ENCODE data around the gene SMG6.

Gene SMG6

GRCh38 chr17:2056206-2057174 is 247.1 kb downstream of the SMG6 start:
- DNase-seq, result peak; percentile 82

DNA sequence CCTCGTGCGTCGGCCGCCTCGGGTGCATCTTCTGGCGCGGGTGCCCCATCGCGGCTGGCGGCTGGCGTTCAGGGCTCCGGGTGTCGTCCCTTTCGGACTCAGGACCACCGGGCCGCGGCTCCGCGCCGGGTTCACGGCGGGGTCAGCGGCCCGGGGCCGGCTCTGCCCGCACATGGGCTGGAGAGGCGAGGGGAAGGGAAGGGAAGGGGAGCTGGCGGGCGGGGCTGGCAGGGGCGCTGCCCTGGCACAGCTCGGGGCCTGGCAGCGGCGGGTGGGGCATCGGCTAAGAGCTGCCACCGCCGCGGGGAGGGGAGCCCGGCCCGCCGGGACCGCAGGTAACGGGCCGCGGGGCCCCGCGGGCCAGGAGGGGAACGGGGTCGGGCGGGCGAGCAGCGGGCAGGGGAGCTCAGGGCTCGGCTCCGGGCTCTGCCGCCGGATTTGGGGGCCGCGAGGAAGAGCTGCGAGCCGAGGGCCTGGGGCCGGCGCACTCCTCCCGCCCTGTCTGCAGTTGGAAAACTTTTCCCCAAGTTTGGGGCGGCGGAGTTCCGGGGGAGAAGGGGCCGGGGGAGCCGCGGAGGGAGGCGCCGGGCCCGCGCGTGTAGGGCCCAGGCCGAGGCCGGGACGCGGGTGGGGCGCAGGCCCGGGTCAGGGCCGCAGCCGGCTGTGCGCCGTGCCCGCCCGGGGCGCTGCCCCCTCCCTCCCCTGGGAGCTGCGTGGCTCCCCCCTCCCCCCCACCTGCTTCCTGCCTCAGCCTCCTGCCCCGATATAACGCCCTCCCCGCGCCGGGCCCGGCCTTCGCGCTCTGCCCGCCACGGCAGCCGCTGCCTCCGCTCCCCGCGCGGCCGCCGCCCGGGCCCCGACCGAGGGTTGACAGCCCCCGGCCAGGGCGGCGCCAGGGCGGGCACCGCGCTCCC is 248.0 kb downstream of the SMG6 start:
- peak; percentile 81 for DNase-seq

GRCh38 chr17:2054512-2055291 is 248.9 kb downstream of the SMG6 start, which contains the start of gene HIC1:
TSS of gene HIC1 (plus strand) at chr17:2055103. CDS start at chr17:2056691, 1,588 bp downstream.
- peak; percentile 94 for DNase-seq

DNA sequence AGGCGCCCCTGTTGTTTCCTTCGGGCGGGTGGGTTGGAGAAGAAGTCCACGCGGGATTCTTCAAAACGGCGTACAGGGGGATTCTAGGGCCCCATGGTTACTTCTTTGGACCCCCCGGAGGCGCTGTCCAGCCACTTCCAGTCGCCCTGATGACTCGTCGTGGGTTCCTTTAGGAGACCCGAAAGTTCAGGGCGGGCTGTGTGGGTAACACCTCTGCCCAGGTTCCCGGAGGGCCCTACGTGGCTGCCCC is 249.4 kb downstream of the SMG6 start:
- peak; percentile 87 for DNase-seq

DNA sequence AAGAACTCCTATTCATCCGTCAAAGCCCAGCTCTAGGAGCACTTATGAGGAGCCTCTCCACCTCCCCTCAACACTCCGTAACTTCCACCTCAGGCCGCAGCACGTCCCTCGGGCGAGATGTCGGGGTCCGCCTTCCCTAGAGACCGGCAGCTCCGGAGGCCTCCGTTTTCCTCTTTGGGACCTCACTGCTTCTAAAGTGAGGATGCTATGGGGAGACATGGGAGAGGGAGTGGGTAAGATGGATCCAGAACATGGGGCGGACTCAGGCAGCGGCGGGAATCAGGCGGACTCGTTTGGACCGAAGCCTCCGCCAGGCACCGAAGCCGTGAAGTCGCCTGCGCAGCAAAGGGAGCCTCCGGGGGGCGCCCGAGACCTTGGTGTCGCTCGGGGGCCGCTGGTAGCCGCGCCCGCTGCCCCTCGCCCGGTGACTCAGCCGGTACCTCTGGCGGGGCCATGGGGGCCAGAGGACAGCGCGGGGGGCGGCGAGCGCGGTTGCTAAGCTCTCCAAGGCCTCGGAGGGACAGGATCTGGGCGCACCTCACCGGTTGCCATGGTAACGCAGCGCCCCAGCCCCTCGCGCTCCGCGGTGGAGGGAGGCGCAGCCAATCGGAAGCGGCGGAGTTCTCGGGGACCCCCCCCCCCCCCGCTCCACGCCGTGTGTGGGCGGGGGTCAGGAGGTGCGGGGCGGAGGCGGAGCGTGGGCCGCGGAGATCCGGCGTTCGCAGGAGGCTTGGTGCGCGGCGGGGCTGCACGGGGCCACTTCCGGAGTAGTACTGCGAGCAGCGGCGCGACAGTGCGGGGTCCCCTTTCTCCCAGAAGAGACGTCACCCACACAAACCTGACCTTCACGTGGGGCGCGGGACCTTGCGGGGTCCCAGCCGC is 250.0 kb downstream of the SMG6 start:
- peak; percentile 92 for DNase-seq

DNA sequence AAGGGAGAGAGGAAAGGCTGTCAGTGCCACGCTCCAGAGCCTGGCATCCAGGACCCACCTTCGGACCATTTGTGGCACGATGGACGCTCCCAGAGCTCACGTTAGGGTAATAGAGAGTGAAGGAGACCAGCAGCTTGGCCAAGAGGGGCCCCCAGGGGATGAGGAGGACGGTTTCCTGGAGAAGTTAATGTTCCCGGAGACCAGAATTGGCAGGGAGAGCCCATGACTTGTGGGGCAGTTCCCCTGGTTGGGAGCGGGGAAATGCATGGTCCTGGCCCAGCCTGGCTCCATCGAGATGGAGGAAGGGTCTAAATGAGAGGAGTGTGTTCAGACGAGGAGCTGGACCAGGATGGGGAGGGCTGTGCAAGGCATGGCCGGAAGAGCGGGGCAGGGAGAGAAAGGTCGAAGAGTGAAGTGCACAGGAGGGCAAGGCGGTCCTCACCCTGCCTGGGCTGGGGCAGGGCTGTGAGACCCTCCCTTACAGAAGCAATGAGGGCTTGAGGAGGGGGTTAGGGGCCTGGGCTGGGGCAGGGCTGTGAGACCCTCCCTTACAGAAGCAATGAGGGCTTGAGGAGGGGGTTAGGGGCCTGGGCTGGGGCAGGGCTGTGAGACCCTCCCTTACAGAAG is 251.5 kb downstream of the SMG6 start:
- no peak for DNase-seq

DNA sequence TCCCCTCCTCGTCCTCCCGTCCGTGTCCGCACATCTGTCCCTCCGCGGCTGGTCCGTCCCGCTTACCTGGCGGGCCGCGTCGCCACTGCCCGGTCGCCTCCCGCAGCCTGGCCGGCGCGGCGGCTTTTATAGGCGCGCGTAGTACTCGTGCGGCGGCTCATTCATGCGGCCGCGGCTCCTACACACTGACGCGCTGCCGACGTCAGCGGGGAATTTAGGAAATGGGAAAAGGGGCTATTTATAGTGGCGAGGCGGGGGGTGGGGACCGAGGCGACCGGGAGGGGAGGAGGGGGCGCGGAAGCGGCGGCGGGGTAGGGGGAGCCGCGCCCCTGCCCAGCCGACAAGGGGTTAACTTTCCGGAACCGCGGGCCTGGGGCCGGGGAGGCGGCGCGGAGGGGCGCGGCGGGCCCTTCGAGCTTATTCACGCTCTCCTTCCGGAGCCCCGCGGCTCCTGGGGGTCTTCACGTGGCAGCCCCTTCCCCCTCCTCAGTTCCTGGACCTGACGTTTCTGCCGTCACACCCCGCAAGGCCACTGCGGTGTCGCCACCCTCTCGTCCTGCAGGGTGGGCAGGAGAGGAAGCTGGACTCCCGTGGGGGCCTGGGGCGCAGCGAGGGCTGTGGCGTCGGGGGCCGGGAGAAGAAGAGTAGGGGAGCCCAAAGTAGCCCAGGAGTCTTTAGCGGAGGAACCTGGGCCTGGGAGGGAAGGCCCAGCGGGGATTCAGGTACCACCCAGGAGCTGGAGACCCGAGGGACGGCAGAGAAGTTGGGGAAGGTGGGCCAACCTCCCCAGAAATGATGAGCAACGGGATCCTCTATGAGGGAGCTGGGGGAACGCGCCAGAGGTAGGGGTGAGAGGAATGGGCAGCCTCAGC is 252.3 kb downstream of the SMG6 start:
- DNase-seq, result no peak

GRCh38 chr17:2050300-2051060 is 253.1 kb downstream of the SMG6 start:
- DNase-seq, result peak; percentile 90

DNA sequence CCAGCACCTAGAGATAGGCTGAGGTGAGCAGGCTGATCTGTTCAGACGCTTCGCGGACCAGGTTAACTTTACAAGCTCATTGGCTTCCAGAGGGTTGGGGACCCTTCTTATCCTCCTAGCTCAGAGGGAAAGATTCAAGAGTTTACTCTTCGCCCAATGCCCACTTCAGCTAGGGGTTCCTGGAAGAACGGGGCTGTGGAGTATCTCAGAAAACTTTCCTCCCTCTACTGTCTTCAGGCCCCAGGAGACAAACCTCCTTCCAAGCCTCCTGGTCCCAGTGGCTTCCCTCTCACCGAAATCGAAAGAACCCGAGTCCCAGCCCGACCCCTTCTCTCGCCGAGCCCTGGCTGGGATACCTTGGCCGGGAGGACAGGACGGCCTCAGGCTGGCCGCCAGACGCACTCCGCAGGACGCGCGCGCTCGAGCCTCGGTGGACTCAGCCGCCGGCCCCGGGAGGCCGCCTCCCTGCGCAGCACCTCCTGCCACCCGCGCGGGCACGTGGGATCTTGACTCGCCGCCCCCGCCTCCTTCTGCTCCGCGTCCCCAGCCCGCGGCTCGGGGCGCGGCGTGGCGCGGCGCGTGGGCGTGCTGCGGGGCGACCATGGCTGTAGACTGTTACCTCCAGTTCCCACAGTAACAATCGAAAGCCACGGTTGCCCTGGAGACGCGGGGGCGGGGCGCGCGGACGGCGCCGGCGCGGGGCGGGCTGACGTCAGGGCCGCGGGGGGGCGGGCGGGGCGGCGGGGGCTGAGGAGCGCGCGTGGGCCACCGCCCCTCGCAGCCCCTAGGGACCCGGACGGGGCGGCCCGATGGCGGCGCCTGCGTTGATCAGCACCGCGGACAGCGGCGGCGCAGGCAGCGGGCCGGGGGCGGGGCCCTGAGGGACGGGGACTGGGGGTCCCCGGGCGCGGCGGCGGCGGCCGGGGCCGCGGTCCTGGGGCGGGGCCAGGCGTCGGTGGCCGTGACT is 254.0 kb downstream of the SMG6 start:
- DNase-seq, result peak; percentile 95

DNA sequence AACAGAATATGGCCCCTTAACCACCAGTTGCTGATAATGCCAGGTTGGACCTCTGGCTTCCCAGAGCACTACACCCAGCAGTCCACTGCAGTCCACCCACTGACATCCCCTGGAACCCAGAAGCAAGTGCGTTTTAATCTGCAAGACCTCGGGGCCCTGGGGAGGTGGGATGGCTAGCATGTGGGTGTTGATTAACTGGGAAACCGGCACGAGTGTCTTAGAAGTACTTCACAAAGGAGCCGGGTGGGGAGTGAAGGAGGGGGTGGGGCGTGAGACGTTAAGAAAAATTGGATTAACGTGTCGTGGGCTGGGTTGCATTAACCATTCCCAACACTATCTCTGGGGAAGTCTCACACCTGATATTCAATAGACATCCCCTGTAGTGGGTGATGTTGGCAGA is 254.8 kb downstream of the SMG6 start:
- no peak for DNase-seq

- no peak for DNase-seq
Measured at GRCh38 chr17:2047590-2047989, 256.0 kb downstream of the SMG6 start.

GRCh38 chr17:2044263-2044894 is 259.2 kb downstream of the SMG6 start:
- DNase-seq, result no peak

- no peak for DNase-seq
Measured at GRCh38 chr17:2043785-2044184, 259.8 kb downstream of the SMG6 start.

DNA sequence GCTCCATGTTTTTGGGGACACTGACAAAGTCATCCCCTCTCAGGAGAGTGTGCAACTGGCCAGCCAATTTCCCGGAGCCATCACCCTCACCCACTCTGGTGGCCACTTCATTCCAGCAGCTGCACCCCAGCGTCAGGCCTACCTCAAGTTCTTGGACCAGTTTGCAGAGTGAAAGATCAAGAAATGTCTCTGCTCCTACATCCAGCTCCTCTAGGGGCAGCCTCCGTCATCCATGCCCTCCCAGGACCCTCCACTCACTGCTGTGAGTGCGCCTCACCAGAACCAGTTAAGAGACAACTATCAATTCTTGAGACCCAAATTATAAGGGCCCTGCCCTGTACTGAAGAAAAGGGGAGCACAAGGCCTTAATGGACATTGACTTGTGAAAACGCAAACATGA is 260.7 kb downstream of the SMG6 start:
- DNase-seq, result no peak

GRCh38 chr17:2042390-2042847 is 261.2 kb downstream of the SMG6 start:
- no peak for DNase-seq

- DNase-seq, result peak; percentile 98
Measured at GRCh38 chr17:2041561-2042389, 261.8 kb downstream of the SMG6 start, which contains the start of gene OVCA2. TSS of gene OVCA2 (plus strand) at chr17:2042022. CDS start at chr17:2042048, 26 bp downstream.
